NCI-H128 (cell line): Measurements from ENCODE around the gene FANCE.

ENCODE experiments used
- DNase-seq: peaks from one replicate; lab custom pipeline; 2025; ENCODE audit not compliant: unreplicated experiment; lab: John Stamatoyannopoulos, UW

The FANCE gene

GRCh38 chr6:35452183-35453090, at the start of gene FANCE:
Gene FANCE, plus strand, starts transcription at chr6:35452338. Its CDS starts 208 bp downstream, at chr6:35452546.
- peak; percentile 77 for DNase-seq

GRCh38 chr6:35402856-35403191, 49.3 kb upstream of the FANCE start:
- no peak for DNase-seq

- DNase-seq, result no peak
Measured at GRCh38 chr6:35403544-35404442, 48.3 kb upstream of the FANCE start.

- no peak for DNase-seq
Measured at GRCh38 chr6:35406711-35407485, 45.2 kb upstream of the FANCE start.

GRCh38 chr6:35409245-35409644, 42.9 kb upstream of the FANCE start:
- no peak for DNase-seq

- DNase-seq, result no peak
Measured at GRCh38 chr6:35410131-35410530, 42.0 kb upstream of the FANCE start.

GRCh38 chr6:35411066-35411465, 41.1 kb upstream of the FANCE start:
- DNase-seq, result no peak

GRCh38 chr6:35412102-35412501, 40.0 kb upstream of the FANCE start:
- DNase-seq, result no peak

- DNase-seq, result no peak
Measured at GRCh38 chr6:35413911-35414310, 38.2 kb upstream of the FANCE start.

GRCh38 chr6:35415065-35415891, 36.9 kb upstream of the FANCE start:
- DNase-seq, result peak; percentile 16

GRCh38 chr6:35417979-35418661, 34.0 kb upstream of the FANCE start:
- no peak for DNase-seq

GRCh38 chr6:35419417-35419816, 32.7 kb upstream of the FANCE start:
- no peak for DNase-seq

- DNase-seq, result no peak
Measured at GRCh38 chr6:35419961-35420360, 32.2 kb upstream of the FANCE start.

GRCh38 chr6:35425284-35425683, 26.9 kb upstream of the FANCE start:
- no peak for DNase-seq

GRCh38 chr6:35426074-35426473, 26.1 kb upstream of the FANCE start:
- no peak for DNase-seq

- no peak for DNase-seq
Measured at GRCh38 chr6:35427435-35427834, 24.7 kb upstream of the FANCE start.

- DNase-seq, result no peak
Measured at GRCh38 chr6:35427851-35428321, 24.3 kb upstream of the FANCE start.

GRCh38 chr6:35428421-35429149, 23.6 kb upstream of the FANCE start:
- DNase-seq, result no peak

- DNase-seq, result no peak
Measured at GRCh38 chr6:35429463-35429862, 22.7 kb upstream of the FANCE start.
